GM21367 (cell line): ENCODE results near the gene CACNA1G.

Source experiments
- ATAC-seq: cut with Tn5 transposase; IDR thresholded peaks from one replicate; pipeline ENCODE4 v1.9.1; 2021; ENCODE audit not compliant: unreplicated experiment

The CACNA1G gene

DNA sequence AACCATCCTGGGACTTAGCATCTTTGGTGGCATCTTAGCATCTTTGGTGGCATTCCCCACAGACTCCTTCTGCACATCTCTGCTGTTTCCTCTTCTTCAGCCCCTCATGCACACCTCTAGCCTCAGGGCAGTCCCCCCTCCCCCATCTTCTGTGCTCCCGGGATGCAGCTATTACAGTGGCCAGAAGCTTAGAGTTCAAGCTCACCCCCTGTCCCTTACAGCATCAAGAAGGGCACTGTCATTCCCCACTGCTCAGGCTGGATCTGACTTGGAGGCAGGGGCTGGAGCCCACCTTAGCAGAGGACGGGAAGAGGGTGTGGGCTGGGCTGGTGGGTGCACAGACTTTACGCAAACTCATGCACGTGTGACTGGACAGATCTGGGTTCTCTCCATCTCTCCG lies 27.3 kb upstream of the CACNA1G start:
- no peak for ATAC-seq

DNA sequence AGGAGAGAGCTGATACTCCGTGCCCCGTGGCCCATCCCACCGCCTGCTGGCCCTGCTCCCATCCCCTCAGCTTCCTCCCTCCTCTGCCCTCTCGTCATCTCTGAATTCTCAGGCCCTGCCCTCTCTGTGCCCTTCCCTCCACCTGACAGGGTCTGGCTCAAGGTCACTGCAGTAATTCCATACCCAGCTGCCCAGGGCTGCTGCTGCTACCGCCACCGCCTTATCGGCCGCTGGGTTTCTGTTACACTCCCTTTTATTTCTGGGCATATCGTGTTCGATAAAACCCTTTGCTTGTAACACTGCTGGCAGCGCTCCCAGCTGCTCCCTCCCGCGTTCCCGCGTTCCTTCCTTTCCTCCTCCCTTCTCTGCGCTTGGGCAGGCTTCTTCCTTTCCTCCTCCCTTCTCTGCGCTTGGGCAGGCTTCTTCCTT lies 26.8 kb upstream of the CACNA1G start:
- no peak for ATAC-seq

DNA sequence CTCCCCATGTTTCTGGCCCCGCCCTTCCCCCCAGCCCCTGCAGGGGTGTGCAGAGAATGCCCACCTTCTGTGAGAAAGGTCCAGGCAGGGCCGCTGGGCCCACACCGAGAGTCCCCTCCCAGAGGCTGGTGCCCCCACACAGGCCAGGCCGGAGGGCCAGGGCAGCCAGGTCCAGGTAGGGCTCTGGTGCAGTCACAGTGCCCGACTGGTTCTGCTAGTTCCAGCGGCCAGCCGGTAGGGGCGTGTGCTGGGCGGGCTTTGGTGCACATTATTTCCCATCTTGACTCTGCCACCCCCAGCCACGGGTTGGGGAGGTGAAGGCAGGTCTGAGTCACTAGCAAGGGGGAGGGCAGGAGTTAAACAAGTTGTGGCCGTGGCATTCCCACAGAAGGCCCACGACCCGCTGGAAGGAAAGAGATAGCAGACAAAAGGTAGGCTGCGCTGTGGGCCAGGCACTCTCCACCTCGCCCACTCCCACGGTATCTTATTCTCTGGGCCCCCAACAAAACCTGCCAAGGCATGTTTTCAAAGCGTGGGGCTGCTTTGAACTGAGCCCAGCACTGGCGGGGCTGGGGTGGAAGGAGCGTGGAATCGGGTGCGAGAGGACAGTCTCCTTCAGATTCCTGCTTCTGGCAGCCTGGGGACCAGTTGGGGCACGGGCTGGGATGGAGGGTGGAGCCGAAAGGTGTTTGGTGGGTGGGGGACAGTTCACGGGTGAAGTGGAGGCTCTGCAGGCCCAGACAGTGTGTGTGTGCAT lies 26.1 kb upstream of the CACNA1G start:
- ATAC-seq: no peak

DNA sequence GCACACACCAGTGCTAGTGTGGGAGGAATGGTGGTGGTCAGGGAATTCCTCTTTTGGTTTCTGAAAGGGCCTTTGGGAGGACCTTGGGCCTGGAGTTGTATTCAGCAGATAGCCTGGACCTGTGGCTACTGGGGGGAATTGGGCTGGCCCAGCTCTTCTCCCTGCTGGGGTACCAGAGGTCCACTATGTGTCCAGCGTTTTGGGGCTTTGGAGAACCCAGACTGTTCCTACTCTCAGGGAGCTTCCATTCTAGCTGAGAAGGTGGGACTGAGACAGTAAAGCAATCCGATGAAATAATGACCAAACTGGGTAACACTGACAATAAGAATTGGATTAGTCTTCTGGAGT lies 25.6 kb upstream of the CACNA1G start:
- no peak for ATAC-seq

DNA sequence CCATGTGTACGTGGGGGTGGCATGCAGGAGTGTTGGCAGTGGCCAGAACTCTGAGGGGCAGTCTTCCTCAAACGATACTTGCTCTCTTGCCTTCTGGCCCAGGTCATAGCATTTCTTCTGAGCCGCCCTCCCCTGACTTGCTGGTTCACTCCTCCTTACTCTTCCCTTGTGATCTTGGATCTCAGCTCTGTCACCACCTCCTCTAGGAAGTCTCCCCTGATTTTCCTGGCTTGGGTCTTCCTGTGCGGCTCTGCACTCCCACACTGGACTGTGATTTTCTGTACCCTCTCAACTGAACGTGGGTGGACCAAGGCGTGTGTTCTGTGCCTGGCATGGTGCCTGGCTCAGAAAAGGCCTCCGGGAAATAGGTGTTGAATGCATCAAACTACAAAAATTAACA lies 25.1 kb upstream of the CACNA1G start:
- ATAC-seq: no peak

DNA sequence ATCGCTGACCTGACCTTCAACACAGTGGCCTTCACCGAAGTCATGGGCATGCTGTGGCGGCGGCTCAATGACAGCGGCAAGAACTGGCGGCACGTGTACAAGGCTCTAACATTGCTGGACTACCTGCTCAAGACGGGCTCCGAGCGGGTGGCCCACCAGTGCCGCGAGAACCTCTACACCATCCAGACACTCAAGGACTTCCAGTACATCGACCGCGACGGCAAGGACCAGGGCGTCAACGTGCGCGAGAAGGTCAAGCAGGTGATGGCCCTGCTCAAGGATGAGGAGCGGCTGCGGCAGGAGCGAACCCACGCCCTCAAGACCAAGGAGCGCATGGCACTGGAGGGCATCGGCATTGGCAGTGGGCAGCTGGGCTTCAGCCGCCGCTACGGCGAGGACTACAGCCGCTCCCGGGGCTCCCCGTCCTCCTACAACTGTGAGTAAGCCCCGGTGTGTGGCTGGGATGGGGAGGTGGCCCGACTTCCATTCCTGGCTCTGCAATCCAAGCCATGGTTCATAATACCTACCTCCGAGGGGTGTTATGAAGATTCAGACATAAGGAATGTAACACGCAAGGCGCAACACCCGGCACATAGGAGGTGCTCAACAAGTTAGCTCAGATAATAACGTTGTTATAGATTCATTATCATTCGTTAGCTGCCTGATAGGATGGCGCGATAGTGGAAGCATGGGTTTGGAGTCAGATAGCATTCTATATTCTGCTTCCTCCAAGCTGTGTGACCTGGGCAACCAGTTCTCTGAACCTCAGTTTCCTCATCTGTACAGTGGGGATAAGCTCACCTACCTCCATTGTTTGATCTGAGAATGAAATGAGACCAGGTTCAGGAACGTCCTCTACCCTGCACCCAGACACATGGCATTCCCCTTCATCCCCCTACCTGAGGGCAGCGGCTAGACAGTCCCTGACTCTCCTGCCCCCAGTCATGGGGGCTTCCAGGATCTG lies 23.6 kb upstream of the CACNA1G start:
- no peak for ATAC-seq

DNA sequence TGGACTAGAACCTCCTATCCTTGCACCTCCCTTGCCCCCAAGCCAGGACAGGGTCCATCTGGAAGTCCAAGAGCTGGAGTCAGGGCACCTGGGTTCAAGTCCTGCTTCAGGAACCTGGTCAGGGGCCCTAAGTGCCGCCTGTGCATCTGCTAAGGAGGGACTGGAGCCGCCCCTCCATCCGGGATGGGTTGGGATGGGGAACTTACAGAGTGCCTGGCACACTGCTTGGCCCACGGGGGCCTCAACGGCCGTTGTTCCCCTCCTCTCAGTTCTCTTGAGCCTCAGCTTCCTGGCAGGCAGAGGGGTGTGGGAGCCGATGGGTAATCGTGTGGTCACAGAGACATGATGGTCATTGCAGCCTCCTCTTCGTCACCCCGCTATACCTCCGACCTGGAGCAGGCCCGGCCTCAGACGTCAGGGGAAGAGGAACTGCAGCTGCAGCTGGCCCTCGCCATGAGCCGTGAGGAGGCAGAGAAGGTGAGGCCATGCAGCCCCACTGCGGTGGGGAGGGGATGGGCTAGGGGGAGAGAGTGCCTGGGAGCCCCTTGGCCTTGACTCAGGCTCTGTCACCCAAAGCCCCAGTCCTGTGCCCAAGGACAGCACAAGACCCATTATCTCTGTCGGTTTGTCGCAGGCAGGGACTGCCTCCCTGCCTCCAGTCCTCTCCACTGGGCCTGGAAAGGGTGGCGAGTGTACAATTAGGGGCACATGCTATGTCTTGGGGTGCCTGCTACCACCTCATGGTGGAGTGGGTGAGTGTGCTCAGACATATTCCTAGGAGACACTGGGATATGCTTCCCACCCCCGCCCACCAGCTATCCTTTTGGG lies 22.6 kb upstream of the CACNA1G start:
- ATAC-seq: no peak

DNA sequence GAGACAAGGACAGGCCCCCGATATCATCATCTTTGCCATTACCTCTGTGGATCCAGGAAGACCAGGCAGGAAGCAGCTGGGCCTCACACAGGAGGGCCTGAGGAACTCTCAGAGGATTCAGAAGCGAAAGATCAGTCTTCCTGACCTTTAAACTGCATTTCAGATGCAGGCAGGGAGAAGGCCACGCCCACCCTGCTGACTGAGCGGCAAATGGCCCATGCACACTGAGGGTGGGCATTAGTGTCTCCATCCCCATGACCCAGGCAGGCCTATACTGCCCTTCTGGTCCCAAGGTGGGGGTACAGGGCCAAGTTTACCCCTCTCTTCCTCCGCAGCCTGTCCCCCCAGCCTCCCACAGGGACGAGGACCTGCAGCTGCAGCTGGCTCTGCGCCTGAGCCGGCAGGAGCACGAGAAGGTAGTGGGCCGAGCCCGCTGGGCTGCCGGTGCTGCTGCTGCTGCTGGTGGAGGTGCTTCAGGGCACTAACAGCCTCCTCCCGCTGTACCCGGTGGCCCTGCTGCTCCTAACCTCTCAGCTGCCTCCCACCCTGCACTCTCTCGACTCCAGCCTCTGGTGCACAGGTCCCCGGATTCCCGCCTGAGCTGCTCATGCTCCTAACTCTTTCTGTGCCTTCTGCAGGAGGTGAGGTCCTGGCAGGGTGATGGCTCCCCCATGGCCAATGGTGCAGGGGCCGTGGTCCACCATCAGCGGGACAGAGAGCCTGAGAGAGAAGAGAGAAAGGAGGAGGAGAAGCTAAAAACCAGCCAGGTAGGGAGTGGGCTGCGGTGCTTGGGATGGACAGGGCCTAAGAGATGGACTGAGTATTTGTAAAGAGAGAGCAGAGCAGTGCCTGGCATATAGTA lies 21.7 kb upstream of the CACNA1G start:
- ATAC-seq: no peak

DNA sequence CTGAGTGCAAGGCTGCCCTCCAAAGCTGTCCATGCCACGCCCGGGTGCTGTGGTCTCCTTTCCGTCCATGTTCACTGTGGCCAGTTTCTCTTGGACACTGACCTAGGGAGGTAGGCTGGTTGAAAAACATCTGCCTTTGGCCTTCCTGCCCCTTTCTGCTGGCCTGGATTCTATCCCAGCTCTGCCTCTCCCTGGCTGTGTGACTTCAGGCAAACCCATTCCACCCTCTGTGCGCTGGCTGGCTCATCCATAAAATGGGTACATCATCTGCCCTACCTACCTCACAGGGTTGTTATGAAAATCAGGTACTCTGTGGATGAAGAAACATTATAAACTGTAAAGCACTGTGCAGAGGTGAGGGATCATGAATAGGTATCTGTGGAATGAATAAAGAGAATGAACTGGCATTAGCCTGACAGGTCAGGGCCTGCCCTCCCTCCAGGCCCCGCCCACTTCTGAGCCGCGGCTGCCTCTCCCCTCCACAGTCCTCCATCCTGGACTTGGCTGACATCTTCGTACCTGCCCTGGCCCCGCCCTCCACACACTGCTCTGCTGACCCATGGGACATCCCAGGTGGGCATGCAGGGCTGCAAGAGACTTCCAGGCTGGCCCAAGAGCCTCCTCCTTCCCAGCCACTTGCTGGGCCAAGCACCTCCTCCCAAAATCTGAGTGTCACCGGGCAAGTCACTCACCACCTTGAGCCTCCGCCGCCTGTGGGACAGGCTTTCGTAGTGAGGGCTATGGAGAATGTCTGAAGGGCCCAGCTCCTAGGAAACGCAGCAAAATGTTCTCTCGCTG lies 20.6 kb upstream of the CACNA1G start:
- ATAC-seq: no peak

DNA sequence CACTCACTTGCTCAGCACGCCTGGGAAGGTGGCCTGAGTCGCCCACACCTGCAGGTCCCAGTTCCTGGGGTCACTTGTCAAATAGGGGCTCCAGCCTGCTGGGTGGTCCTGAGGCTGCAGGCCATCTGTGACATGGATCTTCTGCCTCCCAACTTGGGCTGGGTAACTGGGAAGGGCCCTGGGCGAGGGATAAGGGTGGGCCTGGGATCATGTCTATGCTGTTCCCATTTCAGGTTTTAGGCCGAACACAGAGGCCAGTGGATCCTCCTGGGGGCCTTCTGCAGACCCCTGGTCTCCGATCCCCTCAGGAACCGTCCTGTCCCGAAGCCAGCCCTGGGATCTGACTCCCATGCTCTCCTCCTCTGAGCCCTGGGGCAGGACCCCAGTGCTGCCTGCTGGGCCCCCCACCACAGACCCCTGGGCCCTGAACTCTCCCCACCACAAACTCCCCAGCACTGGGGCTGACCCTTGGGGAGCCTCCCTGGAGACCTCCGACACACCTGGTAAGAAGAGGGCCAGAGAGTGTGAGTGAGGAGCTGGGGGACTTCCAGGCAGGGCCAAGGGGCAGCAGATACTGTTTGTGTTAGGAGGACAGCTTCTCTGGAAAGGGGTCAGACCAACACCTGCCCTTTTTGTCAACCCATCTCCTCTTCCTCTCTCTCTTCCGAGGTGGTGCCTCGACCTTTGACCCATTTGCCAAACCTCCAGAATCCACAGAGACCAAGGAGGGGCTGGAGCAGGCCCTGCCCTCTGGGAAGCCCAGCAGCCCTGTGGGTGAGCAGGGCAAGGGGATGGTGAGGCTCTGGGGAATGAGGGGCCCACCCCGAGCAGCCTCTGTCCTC lies 19.7 kb upstream of the CACNA1G start:
- no peak for ATAC-seq

DNA sequence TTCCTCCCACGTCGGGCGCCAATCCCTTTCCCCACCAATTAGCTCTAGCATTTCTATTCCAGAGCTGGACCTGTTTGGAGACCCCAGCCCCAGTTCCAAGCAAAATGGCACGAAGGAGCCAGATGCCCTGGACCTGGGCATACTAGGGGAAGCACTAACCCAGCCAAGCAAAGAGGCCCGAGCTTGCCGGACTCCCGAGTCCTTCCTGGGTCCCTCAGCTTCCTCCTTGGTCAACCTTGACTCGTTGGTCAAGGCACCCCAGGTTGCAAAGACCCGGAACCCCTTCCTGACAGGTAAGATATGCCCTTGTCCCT lies 19.2 kb upstream of the CACNA1G start:
- ATAC-seq: no peak

DNA sequence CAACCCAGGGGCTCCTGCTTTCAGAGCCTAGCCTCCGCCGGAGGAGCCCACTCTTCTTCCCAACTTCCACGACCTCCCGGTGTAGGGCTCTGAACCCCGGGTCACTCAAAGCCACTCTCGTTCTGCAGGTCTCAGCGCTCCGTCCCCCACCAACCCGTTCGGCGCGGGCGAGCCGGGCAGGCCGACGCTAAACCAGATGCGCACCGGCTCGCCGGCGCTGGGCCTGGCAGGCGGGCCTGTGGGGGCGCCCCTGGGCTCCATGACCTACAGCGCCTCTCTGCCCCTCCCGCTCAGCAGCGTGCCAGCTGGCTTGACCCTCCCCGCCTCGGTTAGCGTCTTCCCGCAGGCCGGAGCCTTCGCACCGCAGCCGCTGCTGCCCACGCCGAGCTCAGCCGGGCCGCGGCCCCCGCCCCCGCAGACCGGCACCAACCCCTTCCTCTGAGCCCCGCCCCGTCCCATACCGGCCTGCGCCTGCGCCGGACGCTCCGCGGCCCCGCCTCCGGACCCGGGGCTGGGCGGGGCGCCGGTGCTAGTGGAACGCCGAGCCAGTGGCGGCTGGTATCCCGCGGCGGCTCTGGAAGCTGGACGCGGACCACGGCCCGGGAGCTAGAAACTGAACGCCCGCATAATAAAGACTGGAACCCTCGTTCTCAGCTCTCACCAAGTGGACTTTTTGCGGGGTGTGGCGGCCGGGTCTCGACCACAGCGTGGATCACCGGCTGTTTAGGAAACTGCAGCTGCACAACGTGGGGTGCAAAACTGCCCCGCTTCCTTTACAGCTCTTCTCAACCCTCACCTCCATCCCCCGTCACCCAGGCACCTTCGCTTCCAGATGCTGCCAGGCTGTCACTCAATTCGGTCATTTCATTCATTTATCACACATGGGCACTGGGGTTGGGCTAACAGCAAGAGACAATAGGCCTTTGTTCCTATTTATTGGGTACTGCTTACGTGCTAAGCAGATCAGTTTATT lies 18.5 kb upstream of the CACNA1G start:
- peak; percentile 56 for ATAC-seq

DNA sequence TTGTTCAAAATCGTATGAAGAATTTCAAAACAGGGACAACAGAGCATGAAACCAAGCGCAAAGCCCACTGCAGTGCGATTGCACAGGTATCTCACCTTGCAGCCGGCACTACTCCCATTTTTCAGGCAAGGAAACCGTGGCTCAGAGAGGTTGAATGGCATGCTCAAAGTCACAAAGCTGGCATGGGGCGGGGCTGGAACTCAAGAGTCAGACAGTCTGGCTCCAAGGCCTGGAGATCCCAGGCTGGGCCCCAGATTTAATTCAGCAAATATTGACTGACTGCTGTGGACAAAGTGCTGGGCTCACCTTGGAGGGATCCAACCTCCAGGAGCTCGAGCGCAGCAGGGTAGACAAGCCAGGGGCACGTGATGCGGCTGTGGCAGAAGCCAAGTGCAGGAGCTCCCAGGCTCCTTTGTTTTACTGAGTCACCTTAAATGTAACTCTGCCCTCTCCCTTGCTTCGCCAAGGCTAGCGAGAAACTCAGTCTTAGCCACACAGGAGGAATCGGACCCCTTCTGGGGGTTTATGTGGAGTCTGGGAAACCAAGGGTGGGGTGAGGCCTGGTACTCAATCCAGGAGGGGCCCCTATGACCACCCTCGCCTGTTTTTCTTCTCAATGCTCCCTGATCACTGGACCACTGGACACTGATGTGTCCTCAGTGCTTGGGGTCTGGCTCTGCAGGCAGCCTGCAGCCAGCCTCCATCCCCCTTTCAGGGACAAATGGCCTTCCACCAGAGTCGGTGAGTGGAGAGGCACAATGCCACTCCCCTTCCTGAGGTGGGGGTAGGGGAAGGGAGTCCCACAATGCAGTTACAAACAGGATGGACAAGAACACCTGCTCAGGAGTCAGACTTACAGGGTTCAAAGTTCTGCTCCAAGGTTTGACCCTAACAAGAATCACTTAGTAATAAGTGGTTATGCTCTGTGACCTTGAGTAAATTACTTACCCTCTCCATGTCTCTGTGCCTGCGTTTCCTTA lies 17.4 kb upstream of the CACNA1G start:
- no peak for ATAC-seq

DNA sequence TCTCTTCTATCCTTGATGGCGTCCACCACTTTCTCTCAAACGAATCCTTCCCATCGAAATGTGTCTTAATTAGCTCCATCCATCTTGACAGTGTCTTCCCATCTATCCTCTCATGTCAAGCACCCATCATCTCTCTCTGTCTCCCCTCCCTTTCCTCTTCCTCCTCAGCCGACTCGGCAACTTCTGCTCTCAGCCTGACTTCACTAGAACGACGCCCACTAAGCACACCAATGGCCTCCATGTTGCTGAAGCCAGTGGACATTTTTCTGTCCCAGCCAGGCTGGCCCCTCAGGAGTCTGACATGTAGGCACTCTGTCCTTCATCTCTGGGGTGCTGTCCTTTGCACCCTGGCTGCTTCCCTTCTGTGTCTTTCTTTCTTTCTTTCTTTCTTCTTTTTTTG lies 16.0 kb upstream of the CACNA1G start:
- ATAC-seq: no peak

DNA sequence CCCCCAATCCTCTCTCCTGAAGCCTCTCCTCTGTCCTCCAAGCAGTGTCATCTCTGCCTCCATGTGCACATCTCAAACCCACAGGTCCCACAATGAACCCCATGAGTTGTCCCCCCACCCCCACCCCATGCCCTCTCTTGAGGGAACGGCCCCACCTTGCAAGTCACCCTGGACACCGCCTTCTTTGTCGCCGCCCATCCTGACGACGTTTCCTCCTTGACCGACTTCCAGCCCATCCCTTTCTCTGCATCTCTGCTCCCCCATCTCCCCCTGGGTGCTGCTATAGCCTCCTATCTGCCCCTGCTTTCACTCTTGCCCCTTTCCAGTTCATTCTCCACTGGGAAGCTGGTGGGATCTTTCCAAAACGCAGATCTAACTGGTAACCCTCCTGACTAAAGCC lies 15.2 kb upstream of the CACNA1G start:
- ATAC-seq: no peak

DNA sequence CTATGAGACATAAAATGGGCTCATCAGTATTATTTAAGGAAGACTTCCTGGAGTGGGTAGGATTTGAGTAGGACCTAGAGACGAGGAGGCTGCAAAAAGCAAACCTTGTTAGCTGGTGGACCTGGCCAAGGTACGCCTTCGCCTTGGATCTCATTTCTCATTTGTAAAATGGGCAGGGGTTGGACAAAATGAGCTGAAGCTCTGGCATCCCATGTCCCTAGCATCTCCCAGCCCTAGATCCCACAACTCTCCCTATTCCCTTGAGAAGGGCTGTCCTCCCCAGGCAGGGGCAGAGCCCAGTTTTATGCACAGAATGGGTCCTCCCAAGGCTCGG lies 13.8 kb upstream of the CACNA1G start:
- ATAC-seq: no peak
